ENCODE data around the gene ATP1B2.
A peak's percentile ranks its signal among the peaks of the same experiment; 100 is the strongest.

Gene ATP1B2

GRCh38 chr17:7686222-7687071 lies 35.7 kb downstream of the ATP1B2 start:
- H3K4me3 ChIP-seq (ENCODE audit: low read depth, low read length) = peak overlapping the region; percentile 75

GRCh38 chr17:7687072-7687907 lies 36.6 kb downstream of the ATP1B2 start, which contains the start of gene TP53:
Gene TP53 (minus strand): TSS chr17:7687490. CDS start chr17:7676594, 10,896 bp downstream.
- no peak for TF ChIP-seq CTCF (IDR thresholded peaks at IDR 0.05; ENCODE audit: low read depth, low read length)
- peak within 1 kb of the TSS; percentile 75 for H3K4me3 ChIP-seq (ENCODE audit: low read depth, low read length)

More at GRCh38 chr17:7686222-7687071, 35.7 kb downstream of the ATP1B2 start:
- no peak for TF ChIP-seq CTCF (IDR thresholded peaks at IDR 0.05; ENCODE audit: low read depth, low read length)

GRCh38 chr17:7687908-7688807 lies 37.4 kb downstream of the ATP1B2 start, which contains the start of gene WRAP53:
Gene WRAP53 (plus strand): TSS chr17:7688477. CDS start chr17:7688649, 172 bp downstream.
- TF ChIP-seq CTCF (IDR thresholded peaks at IDR 0.05; ENCODE audit: low read depth, low read length) = peak; percentile 90
- H3K4me3 ChIP-seq (ENCODE audit: low read depth, low read length) = peak within 1 kb of the TSS; percentile 75

- no peak for TF ChIP-seq CTCF (IDR thresholded peaks at IDR 0.05; ENCODE audit: low read depth, low read length)
- peak overlapping the region; percentile 61 for H3K4me3 ChIP-seq (ENCODE audit: low read depth, low read length)
Observed at GRCh38 chr17:7688808-7689316, 38.1 kb downstream of the ATP1B2 start.

- no peak overlapping the region for H3K4me3 ChIP-seq (ENCODE audit: low read depth, low read length)
- TF ChIP-seq CTCF (IDR thresholded peaks at IDR 0.05; ENCODE audit: low read depth, low read length) = no peak
Observed at GRCh38 chr17:7695586-7695985, 44.9 kb downstream of the ATP1B2 start.

GRCh38 chr17:7697828-7698588 lies 47.3 kb downstream of the ATP1B2 start:
- no peak overlapping the region for H3K4me3 ChIP-seq (ENCODE audit: low read depth, low read length)
- TF ChIP-seq CTCF (IDR thresholded peaks at IDR 0.05; ENCODE audit: low read depth, low read length) = no peak

Data from WI38 (cell line).